ENCODE results near the gene OCRL.
"Not testable (repeated sequence)": the region's sequence is repeated elsewhere in the genome, so short reads cannot be mapped to it uniquely, and the experiment has no call there.

OCRL gene

GRCh38 chrX:129559783-129560182 is 19.7 kb downstream of the OCRL start:
- Histone ChIP-seq H3K4me3 (ENCODE audit: low read depth, low read length) (no peak overlapping the region), H3K27me3 (no peaks in the 10 kb centered on the region), H3K4me1 (no peaks in the 10 kb centered on the region), H3K9me3 (no peaks in the 10 kb centered on the region), H3K36me3 (peaks cover 16% of the 10 kb centered on the region)
- no peak for TF ChIP-seq CTCF (IDR thresholded peaks at IDR 0.05; ENCODE audit: low read depth, low read length)
- DNase-seq: no peak

GRCh38 chrX:129561453-129561852 is 21.4 kb downstream of the OCRL start:
- no peak for TF ChIP-seq CTCF (IDR thresholded peaks at IDR 0.05; ENCODE audit: low read depth, low read length)
- no peaks in the 10 kb centered on the region for H3K27me3 ChIP-seq
- no peaks in the 10 kb centered on the region for H3K4me1 ChIP-seq
- no peak for DNase-seq
- no peaks in the 10 kb centered on the region for H3K9me3 ChIP-seq
- no peak overlapping the region for H3K4me3 ChIP-seq (ENCODE audit: low read depth, low read length)
- H3K36me3 ChIP-seq: peaks cover 16% of the 10 kb centered on the region

GRCh38 chrX:129564345-129564744 is 24.3 kb downstream of the OCRL start:
- H3K27me3 ChIP-seq: not testable (repeated sequence)

GRCh38 chrX:129565046-129565650 is 25.1 kb downstream of the OCRL start:
- DNase-seq: no peak

More at GRCh38 chrX:129564345-129564744, 24.3 kb downstream of the OCRL start:
- H3K36me3 ChIP-seq: peaks cover 12% of the 10 kb centered on the region
- H3K4me1 ChIP-seq; H3K4me3 ChIP-seq (ENCODE audit: low read depth, low read length); DNase-seq; H3K9me3 ChIP-seq: not testable (repeated sequence)

GRCh38 chrX:129566073-129566472 is 26.0 kb downstream of the OCRL start:
- no peak overlapping the region for H3K4me3 ChIP-seq (ENCODE audit: low read depth, low read length)
- no peaks in the 10 kb centered on the region for H3K4me1 ChIP-seq
- H3K36me3 ChIP-seq: peaks cover 9% of the 10 kb centered on the region
- no peaks in the 10 kb centered on the region for H3K27me3 ChIP-seq
- TF ChIP-seq CTCF (IDR thresholded peaks at IDR 0.05; ENCODE audit: low read depth, low read length): no peak
- no peaks in the 10 kb centered on the region for H3K9me3 ChIP-seq
- no peak for DNase-seq

More at GRCh38 chrX:129565046-129565650, 25.1 kb downstream of the OCRL start:
- no peak overlapping the region for H3K4me3 ChIP-seq (ENCODE audit: low read depth, low read length)
- H3K27me3 ChIP-seq: no peaks in the 10 kb centered on the region
- H3K9me3 ChIP-seq: no peaks in the 10 kb centered on the region
- no peak for TF ChIP-seq CTCF (IDR thresholded peaks at IDR 0.05; ENCODE audit: low read depth, low read length)
- H3K4me1 ChIP-seq: no peaks in the 10 kb centered on the region
- H3K36me3 ChIP-seq: peaks cover 9% of the 10 kb centered on the region

- no peak for TF ChIP-seq CTCF (IDR thresholded peaks at IDR 0.05; ENCODE audit: low read depth, low read length)
- H3K4me1 ChIP-seq: no peaks in the 10 kb centered on the region
- no peak overlapping the region for H3K4me3 ChIP-seq (ENCODE audit: low read depth, low read length)
- H3K27me3 ChIP-seq: no peaks in the 10 kb centered on the region
- peaks cover 3% of the 10 kb centered on the region; the same call in 1 of the 2 replicates for H3K36me3 ChIP-seq
- no peaks in the 10 kb centered on the region for H3K9me3 ChIP-seq
- DNase-seq: no peak
These were observed 28.3 kb downstream of the OCRL start for GRCh38 chrX:129568349-129568748.
